NCI-H187 treated with DMSO at 0.1 percent for 48 hours (cell line): ENCODE results near the gene ALKBH7.
"Not testable (repeated sequence)": the region's sequence is repeated elsewhere in the genome, so short reads cannot be mapped to it uniquely, and the experiment has no call there.

Source experiments
- DNase-seq: peaks from one replicate; lab custom pipeline; 2025; lab: John Stamatoyannopoulos, UW

The ALKBH7 gene

GRCh38 chr19:6372594-6373095 is at the start of gene ALKBH7:
Gene ALKBH7, plus strand, starts transcription at chr19:6372794. Its CDS starts 27 bp downstream, at chr19:6372821.
- DNase-seq: peak; percentile 71

DNA sequence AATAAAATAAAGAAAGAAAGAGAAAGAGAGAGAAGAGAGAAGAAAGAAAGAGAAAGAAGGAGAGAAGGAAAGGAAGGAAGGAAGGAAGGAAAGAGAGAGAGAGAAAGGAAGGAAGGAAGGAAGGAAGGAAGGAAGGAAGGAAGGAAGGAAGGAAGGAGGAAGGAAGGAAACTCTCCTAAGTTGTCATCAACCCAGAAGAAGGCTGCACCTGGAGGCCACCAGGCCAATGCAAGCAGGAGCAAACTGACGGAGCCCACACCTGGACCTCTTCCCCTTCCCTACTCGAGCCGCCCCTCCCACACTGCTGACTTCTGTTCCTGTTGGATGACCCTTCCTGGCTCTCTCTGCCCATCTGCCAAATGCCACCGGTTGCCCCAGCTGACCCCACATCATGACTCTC is 47.8 kb upstream of the ALKBH7 start:
- DNase-seq: no peak

- no peak for DNase-seq
Measured at GRCh38 chr19:6325614-6326013, 47.0 kb upstream of the ALKBH7 start.

GRCh38 chr19:6326815-6327214 is 45.8 kb upstream of the ALKBH7 start:
- DNase-seq: no peak

- no peak for DNase-seq
Measured at GRCh38 chr19:6333439-6333838, 39.2 kb upstream of the ALKBH7 start, which contains the start of gene ACER1. Gene ACER1, minus strand, starts transcription at chr19:6333612. Its CDS starts 61 bp downstream, at chr19:6333551.

GRCh38 chr19:6334490-6335285 is 37.9 kb upstream of the ALKBH7 start:
- no peak for DNase-seq

DNA sequence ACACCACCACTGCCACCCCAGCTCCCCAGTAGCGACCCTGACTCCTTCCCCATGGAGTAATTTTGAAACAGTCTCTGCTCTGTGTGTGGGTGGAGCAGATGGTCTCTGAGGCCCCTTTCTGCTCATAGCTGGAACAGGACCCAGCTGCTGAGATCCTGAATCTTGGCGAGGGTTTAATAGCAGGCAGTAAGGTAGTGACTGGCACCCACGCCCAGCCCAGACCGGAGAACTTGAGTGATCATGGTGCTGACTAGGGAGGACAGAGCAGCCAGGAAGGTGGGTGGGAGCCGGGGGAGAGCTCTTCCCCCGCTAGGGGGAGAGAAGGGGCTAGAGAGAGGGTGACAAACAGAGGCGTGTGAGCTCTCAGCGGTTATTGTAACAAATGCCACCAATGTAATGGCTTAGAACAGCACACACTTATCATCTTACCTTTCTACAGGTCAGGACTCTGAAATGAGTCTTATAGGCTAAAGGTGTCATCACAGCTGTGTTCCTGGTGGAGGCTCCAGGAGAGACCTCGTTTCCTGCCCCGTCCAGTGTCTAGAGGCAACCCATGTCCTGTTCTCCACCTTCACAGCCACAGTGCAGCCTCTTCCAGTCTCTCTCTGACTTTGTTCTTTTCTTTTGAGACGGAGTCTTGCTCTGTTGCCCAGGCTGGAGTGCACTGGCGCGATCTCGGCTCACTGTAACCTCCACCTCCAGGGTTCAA is 31.9 kb upstream of the ALKBH7 start:
- DNase-seq: no peak

GRCh38 chr19:6343462-6343861 is 29.1 kb upstream of the ALKBH7 start:
- no peak for DNase-seq

DNA sequence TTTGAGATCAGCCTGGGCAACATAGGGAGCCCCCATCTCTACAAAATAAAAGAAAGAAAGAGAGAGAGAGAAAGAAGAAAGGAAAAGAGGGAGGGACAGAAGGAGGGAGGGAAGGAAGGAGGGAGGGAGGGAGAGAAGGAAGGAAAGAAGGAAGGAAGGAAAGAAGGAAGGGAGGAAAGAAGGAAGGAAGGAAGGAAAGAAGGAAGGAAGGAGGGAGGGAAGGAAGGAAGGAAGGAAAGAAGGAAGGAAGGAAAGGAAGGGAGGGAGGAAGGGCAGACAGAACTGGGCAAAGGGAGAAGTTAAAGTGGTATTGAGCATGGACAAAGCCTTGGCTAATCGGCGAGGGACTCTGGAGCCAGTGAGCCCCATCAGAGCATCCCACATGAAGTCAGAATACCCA is 23.3 kb upstream of the ALKBH7 start:
- not testable (repeated sequence) for DNase-seq

DNA sequence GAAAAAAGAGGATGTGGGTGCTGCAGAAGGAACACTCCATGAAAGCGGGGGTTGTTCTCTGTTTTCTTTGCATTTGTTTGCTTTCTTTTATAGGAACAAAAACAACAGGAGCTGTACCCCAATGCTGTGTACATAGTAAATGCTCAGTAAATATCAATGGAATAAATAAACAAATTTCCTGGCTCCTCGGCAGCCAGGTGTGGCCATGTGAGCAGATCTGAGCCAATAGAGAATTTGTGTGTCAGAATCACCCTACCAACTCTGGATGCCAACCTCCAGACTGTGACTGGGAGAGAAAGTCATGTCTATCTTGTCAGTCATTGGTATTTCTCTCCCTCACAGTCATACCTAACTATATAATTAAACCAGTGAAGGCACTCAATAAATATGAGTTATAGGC is 21.9 kb upstream of the ALKBH7 start:
- DNase-seq: no peak

DNA sequence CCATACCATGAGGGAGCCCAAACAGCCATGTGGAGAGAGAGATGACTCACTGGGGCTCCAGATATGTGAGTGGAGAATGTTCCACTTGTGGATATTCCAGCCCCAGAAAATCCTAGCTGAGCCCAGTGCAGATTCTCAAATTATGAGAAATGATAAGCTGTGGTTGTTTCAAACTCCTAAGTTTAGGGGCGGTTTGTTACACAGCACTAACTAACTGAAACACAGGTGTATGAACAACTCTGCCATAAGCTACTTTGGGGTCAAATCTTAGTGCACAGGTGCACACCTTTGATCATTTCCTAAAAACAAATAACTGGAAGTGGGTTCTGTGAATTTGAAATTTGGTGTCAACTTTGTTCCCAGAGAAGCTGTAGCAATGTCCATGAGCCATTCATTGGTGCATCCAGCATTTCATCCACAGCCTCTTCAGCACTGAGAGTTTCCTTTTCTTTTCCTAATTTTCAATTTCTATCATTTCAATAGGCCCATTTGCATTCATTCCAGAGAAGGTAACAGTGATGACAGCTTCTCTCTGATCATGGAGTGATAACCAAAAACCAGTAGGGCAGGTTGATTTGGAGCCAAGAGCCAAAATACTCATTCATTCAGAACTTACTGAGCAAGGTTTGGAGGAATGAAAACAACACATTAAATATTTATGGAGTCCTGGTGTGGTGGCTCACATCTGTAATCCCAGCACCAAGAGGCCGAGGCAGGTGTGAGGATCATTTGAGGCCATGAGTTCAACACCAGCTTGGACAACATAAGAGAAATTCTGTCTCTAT is 20.0 kb upstream of the ALKBH7 start:
- no peak for DNase-seq

- no peak for DNase-seq
Measured at GRCh38 chr19:6354098-6354674, 18.4 kb upstream of the ALKBH7 start.

DNA sequence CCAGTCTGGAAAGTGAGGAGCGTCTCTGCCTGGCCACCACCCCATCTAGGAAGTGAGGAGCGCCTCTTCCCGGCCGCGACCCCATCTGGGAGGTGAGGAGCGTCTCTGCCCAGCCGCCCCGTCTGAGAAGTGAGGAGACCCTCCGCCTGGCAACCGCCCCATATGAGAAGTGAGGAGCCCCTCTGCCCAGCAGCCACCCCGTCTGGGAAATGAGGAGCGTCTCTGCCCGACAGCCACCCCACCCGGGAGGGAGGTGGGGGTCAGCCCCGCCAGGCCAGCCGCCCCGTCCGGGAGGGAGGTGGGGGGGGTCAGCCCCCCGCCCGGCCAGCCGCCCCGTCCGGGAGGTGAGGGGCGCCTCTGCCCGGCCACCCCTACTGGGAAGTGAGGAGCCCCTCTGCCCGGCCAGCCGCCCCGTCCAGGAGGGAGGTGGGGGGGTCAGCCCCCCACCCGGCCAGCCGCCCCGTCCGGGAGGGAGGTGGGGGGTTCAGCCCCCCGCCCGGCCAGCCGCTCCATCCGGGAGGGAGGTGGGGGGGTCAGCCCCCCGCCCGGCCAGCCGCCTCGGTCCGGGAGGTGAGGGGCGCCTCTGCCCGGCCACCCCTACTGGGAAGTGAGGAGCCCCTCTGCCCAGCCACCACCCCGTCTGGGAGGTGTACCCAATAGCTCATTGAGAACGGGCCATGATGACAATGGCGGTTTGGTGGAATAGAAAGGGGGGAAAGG is 17.1 kb upstream of the ALKBH7 start:
- DNase-seq: not testable (repeated sequence)

- DNase-seq: no peak
Measured at GRCh38 chr19:6357174-6357573, 15.4 kb upstream of the ALKBH7 start.

- no peak for DNase-seq
Measured at GRCh38 chr19:6358003-6358402, 14.6 kb upstream of the ALKBH7 start.

GRCh38 chr19:6359568-6360341 is 12.8 kb upstream of the ALKBH7 start:
- no peak for DNase-seq

- not testable (repeated sequence) for DNase-seq
Measured at GRCh38 chr19:6360445-6360844, 12.1 kb upstream of the ALKBH7 start.

GRCh38 chr19:6360857-6361216 is 11.8 kb upstream of the ALKBH7 start:
- DNase-seq: not testable (repeated sequence)

DNA sequence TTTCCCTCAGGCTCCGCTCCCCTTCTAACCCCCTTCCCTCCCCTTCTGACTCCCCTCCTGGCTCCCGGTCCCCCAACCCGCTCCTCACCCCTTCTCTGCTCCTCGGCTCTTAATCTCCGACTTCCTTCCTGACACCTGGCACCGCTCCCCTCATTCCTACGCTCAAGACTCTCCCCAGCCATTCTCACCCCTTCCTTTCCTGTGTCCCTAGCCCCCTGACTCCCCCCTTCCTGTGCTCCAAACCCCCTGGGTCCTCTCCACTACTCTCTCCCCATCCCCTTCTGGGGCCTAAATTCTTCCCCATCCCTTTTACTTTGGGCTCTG is 10.6 kb upstream of the ALKBH7 start:
- no peak for DNase-seq

DNA sequence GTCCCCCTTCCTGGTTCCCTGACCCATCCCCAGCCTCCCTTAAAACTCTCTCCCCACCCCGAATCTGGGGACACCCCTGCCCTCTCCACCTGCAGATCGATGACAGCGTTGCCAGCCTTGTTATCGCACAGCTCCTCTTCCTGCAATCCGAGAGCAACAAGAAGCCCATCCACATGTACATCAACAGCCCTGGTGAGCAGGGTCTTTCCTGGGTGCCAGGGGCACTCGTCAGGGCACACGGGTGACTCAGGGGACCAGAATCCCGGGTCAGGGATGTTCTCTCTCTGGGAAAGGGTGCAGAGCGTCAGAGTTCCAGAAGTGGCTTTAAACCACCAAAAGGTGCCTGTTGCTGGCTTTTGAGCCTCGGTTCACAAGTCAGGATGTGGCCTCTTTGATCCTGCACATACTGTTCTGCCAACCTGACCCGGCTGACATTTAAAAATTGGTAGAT is 10.2 kb upstream of the ALKBH7 start:
- DNase-seq: no peak

- DNase-seq: no peak
Measured at GRCh38 chr19:6364353-6364752, 8.2 kb upstream of the ALKBH7 start.
